Epidermal melanocyte (primary cell): Measurements from ENCODE around the gene LRRC18.

ENCODE experiments used
- DNase-seq: peaks from one replicate; pipeline ENCODE4 v3.0.0; 2011; ENCODE audit warnings: low spot score; ENCODE audit not compliant: insufficient read length

The LRRC18 gene

GRCh38 chr10:48913674-48914073, 26.0 kb downstream of the LRRC18 start:
- DNase-seq: no peak

GRCh38 chr10:48910548-48910947, 29.1 kb downstream of the LRRC18 start:
- DNase-seq: no peak

- DNase-seq: no peak
Observed at GRCh38 chr10:48907730-48908129, 31.9 kb downstream of the LRRC18 start.

- no peak for DNase-seq
Observed at GRCh38 chr10:48906841-48907240, 32.8 kb downstream of the LRRC18 start.

GRCh38 chr10:48905311-48905710, 34.3 kb downstream of the LRRC18 start:
- no peak for DNase-seq

GRCh38 chr10:48904861-48905260, 34.8 kb downstream of the LRRC18 start:
- no peak for DNase-seq

- DNase-seq: no peak
Observed at GRCh38 chr10:48903151-48903550, 36.5 kb downstream of the LRRC18 start.

- no peak for DNase-seq
Observed at GRCh38 chr10:48902096-48902495, 37.5 kb downstream of the LRRC18 start.

GRCh38 chr10:48901319-48901718, 38.3 kb downstream of the LRRC18 start:
- no peak for DNase-seq

- DNase-seq: no peak
Observed at GRCh38 chr10:48900371-48900801, 39.3 kb downstream of the LRRC18 start.

- DNase-seq: no peak
Observed at GRCh38 chr10:48899781-48900180, 39.9 kb downstream of the LRRC18 start.

- DNase-seq: no peak
Observed at GRCh38 chr10:48898426-48898825, 41.2 kb downstream of the LRRC18 start.

GRCh38 chr10:48897441-48897790, 42.2 kb downstream of the LRRC18 start:
- no peak for DNase-seq

- no peak for DNase-seq
Observed at GRCh38 chr10:48896756-48897440, 42.7 kb downstream of the LRRC18 start.

GRCh38 chr10:48895803-48896195, 43.8 kb downstream of the LRRC18 start:
- DNase-seq: no peak

- DNase-seq: no peak
Observed at GRCh38 chr10:48894911-48895802, 44.5 kb downstream of the LRRC18 start.

- no peak for DNase-seq
Observed at GRCh38 chr10:48890888-48891850, 48.5 kb downstream of the LRRC18 start.

GRCh38 chr10:48887982-48888381, 51.7 kb downstream of the LRRC18 start:
- no peak for DNase-seq

GRCh38 chr10:48885376-48885775, 54.3 kb downstream of the LRRC18 start:
- DNase-seq: no peak

- no peak for DNase-seq
Observed at GRCh38 chr10:48884179-48885045, 55.2 kb downstream of the LRRC18 start.

- no peak for DNase-seq
Observed at GRCh38 chr10:48883701-48884100, 55.9 kb downstream of the LRRC18 start.
